ENCODE measurements around the gene SEMA6A.

SEMA6A gene

DNA sequence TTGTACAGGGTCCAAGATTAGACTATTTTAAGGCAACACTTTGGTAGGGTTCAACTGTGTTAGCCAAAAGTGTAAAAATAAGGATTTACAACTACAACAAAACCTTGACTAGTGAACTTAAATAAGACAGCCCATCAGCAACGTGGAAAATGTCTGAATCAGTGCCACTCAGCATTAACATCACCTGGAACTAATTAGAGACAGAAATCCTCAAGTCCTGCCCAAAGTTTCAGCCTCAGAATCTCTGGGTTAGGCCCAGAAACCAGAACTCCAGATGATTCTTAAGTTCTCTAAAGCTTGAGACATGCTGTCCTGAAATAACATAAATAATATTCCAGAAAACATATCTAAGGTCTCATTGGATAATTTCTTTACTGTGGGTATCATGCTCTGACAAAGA is 118.6 kb downstream of the SEMA6A start:
- H3K9ac ChIP-seq (ENCODE audit: low read length in 5 of 5): no peak overlapping the region
- no peaks in the 10 kb centered on the region for H3K9me3 ChIP-seq (ENCODE audit: control insufficient read depth in 5 of 5, low read length in 5 of 5)
- peaks cover 0 to 5% (median 1%) of the 10 kb centered on the region in 5 donors for H3K36me3 ChIP-seq (ENCODE audit: control insufficient read depth in 5 of 5, insufficient read depth in 5 of 5, low read length in 5 of 5)
- no peak overlapping the region for H3K27ac ChIP-seq (ENCODE audit: low read depth, low read length)
- no peaks in the 10 kb centered on the region for H3K27me3 ChIP-seq (ENCODE audit: control insufficient read depth in 5 of 5, insufficient read depth in 4 of 5, low read length in 5 of 5)
- H3K4me3 ChIP-seq (ENCODE audit: low read depth in 1 of 5, low read length in 5 of 5): no peak overlapping the region
- H3K4me1 ChIP-seq (ENCODE audit: control insufficient read depth in 5 of 5, insufficient read depth in 5 of 5, low read length in 5 of 5): peaks cover 0 to 16% (median 7%) of the 10 kb centered on the region in 5 donors

DNA sequence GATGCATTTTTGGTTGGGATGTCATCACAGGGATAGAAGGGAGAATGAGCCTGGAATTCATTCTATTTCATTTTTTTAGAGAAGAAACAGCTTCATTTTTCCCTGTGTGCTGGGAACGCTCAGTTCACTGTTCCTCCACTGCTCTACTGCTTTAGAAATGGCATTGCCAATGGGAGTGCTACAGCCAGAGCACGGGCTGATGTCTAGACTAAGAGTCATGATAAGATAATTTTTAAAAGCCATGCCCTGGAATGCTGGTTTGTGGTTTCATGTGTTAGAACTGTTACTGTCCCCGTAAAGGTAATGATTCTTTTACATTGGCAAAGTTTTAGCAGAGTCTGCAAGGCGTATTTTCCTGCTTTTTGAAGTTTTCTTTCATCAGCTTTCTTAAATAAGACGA is 119.6 kb downstream of the SEMA6A start:
- H3K36me3 ChIP-seq (ENCODE audit: control insufficient read depth in 5 of 5, insufficient read depth in 5 of 5, low read length in 5 of 5): peaks cover 0 to 5% (median 3%) of the 10 kb centered on the region in 5 donors
- no peaks in the 10 kb centered on the region for H3K9me3 ChIP-seq (ENCODE audit: control insufficient read depth in 5 of 5, low read length in 5 of 5)
- no peak overlapping the region for H3K4me3 ChIP-seq (ENCODE audit: low read depth in 1 of 5, low read length in 5 of 5)
- H3K4me1 ChIP-seq (ENCODE audit: control insufficient read depth in 5 of 5, insufficient read depth in 5 of 5, low read length in 5 of 5): peaks cover 0 to 16% (median 7%) of the 10 kb centered on the region in 5 donors
- no peak overlapping the region for H3K27ac ChIP-seq (ENCODE audit: low read depth, low read length)
- no peak overlapping the region for H3K9ac ChIP-seq (ENCODE audit: low read length in 5 of 5)
- no peaks in the 10 kb centered on the region for H3K27me3 ChIP-seq (ENCODE audit: control insufficient read depth in 5 of 5, insufficient read depth in 4 of 5, low read length in 5 of 5)

DNA sequence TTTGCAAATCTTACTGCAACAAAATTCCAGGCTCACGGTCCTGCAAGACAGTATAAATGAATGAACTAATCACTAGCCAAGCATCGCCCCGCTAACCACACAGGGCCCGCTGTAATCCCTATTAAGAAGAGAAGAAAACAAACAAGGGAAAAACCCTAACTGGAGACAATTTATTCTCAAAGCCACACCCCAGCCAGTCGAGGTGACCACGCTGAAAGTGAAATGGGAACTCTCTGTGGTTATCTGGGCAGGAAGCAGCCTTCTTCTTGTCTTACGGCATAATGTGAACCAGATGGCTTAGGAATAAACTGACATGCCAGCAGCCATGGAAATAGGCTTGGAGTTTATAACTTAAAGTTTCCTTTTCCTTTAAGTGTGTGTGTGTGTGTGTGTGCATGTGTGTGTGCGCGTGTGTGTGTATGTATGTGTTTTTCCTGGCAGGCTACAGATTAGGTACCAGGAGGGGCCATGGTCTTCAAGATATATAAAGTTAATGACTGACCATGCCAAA is 120.2 kb downstream of the SEMA6A start:
- Histone ChIP-seq H3K9me3 (ENCODE audit: control insufficient read depth in 5 of 5, low read length in 5 of 5) (no peaks in the 10 kb centered on the region), H3K9ac (ENCODE audit: low read length in 5 of 5) (no peak overlapping the region), H3K27ac (ENCODE audit: low read depth, low read length) (no peak overlapping the region), H3K36me3 (ENCODE audit: control insufficient read depth in 5 of 5, insufficient read depth in 5 of 5, low read length in 5 of 5) (peaks cover 0 to 5% (median 3%) of the 10 kb centered on the region in 5 donors), H3K4me3 (ENCODE audit: low read depth in 1 of 5, low read length in 5 of 5) (peak overlapping the region in 2 of 5 donors; percentile 2 to 7), H3K4me1 (ENCODE audit: control insufficient read depth in 5 of 5, insufficient read depth in 5 of 5, low read length in 5 of 5) (peaks cover 0 to 14% (median 7%) of the 10 kb centered on the region in 5 donors), H3K27me3 (ENCODE audit: control insufficient read depth in 5 of 5, insufficient read depth in 4 of 5, low read length in 5 of 5) (no peaks in the 10 kb centered on the region)

DNA sequence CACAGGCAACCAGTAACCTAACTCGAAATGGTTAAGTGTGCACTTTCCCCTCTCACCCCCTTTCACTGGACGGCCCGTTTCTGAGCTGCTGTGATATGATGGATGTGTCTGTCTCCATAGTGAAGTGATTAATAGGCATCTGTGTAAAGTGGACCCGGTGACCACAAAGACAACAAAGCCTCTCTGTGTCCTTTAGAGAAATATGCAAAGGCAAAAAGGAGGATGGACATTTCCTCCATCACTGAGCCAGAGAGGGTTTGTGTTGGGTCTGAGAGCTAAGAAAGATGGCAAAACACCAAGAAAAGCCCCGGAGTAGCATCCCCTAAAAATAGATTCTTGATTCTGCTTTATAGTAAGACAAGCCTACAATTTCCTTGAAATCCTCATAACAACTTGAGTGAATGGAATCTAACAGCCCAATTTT is 120.6 kb downstream of the SEMA6A start:
- Histone ChIP-seq H3K9me3 (ENCODE audit: control insufficient read depth in 5 of 5, low read length in 5 of 5) (no peaks in the 10 kb centered on the region), H3K27ac (ENCODE audit: low read depth, low read length) (no peak overlapping the region), H3K27me3 (ENCODE audit: control insufficient read depth in 5 of 5, insufficient read depth in 4 of 5, low read length in 5 of 5) (no peaks in the 10 kb centered on the region), H3K4me1 (ENCODE audit: control insufficient read depth in 5 of 5, insufficient read depth in 5 of 5, low read length in 5 of 5) (peaks cover 0 to 14% (median 7%) of the 10 kb centered on the region in 5 donors), H3K9ac (ENCODE audit: low read length in 5 of 5) (no peak overlapping the region), H3K36me3 (ENCODE audit: control insufficient read depth in 5 of 5, insufficient read depth in 5 of 5, low read length in 5 of 5) (peaks cover 0 to 7% (median 3%) of the 10 kb centered on the region in 5 donors), H3K4me3 (ENCODE audit: low read depth in 1 of 5, low read length in 5 of 5) (peak overlapping the region in 2 of 5 donors; percentile 2 to 7)

DNA sequence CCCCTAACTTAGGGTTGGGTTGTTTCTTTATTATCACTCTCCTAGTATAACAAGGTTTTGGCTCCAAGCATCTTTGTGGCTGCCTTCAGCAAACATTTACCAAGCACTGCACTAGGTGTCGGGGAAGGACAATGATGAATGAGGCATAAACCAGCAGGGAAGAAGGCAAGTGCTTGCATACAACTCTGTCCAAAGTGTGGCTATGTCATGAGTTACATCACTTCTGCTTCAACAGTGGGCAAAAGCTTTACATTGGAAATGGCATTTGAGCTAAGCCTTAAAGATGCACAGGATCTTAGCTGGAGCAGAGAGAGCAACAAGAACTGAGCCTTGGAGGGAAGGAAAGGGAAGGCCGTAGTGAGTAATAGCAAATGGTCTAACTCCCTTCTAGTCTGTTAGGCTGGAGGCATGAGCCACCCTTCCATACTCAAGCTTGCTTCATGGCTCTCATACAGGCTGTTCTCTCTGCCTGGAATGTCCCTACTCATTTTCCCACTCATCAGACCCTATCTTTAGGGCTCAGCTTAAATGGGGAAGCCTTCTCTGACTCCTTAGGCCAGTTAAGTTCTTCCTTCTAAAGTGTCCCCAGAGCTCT is 121.8 kb downstream of the SEMA6A start:
- H3K27ac ChIP-seq (ENCODE audit: low read depth, low read length): no peak overlapping the region

DNA sequence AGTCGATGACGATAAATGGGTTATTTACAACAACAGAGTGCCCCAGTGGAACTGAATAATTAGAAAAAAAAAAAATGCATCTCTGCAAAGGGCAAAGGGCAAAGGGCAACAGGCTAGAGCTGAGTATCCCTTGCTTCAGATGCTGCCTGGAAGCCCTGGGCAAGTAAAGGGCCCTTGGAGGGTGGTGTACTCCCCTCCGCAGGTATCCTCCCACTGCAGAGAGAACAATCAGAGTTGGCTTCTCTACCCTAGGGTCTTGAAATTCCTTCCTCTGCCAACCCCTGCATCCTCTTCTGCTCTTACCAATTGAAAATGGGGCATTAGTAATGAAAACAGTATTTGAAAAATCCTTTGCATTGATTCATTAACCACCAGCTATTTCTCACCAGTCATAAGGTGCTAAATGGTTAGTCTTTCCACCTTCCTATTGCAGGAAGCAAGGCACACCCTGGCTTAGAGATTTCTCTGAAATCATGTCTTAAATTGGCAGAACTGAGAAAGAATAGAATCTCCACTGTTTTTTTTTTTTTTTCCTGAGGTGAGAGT is 122.6 kb downstream of the SEMA6A start:
- no peaks in the 10 kb centered on the region for H3K27me3 ChIP-seq (ENCODE audit: control insufficient read depth in 5 of 5, insufficient read depth in 4 of 5, low read length in 5 of 5)
- H3K9me3 ChIP-seq (ENCODE audit: control insufficient read depth in 5 of 5, low read length in 5 of 5): no peaks in the 10 kb centered on the region
- peaks cover 0 to 14% (median 7%) of the 10 kb centered on the region in 5 donors for H3K4me1 ChIP-seq (ENCODE audit: control insufficient read depth in 5 of 5, insufficient read depth in 5 of 5, low read length in 5 of 5)
- no peak overlapping the region for H3K27ac ChIP-seq (ENCODE audit: low read depth, low read length)
- no peak overlapping the region for H3K4me3 ChIP-seq (ENCODE audit: low read depth in 1 of 5, low read length in 5 of 5)
- H3K36me3 ChIP-seq (ENCODE audit: control insufficient read depth in 5 of 5, insufficient read depth in 5 of 5, low read length in 5 of 5): peaks cover 8 to 12% (median 9%) of the 10 kb centered on the region in 5 donors
- no peak overlapping the region for H3K9ac ChIP-seq (ENCODE audit: low read length in 5 of 5)

More for the DNA sequence above, 121.8 kb downstream of the SEMA6A start:
- Histone ChIP-seq H3K9ac (ENCODE audit: low read length in 5 of 5) (no peak overlapping the region), H3K9me3 (ENCODE audit: control insufficient read depth in 5 of 5, low read length in 5 of 5) (no peaks in the 10 kb centered on the region), H3K36me3 (ENCODE audit: control insufficient read depth in 5 of 5, insufficient read depth in 5 of 5, low read length in 5 of 5) (peaks cover 0 to 8% (median 3%) of the 10 kb centered on the region in 5 donors), H3K27me3 (ENCODE audit: control insufficient read depth in 5 of 5, insufficient read depth in 4 of 5, low read length in 5 of 5) (no peaks in the 10 kb centered on the region), H3K4me3 (ENCODE audit: low read depth in 1 of 5, low read length in 5 of 5) (no peak overlapping the region), H3K4me1 (ENCODE audit: control insufficient read depth in 5 of 5, insufficient read depth in 5 of 5, low read length in 5 of 5) (peaks cover 0 to 14% (median 7%) of the 10 kb centered on the region in 5 donors)

DNA sequence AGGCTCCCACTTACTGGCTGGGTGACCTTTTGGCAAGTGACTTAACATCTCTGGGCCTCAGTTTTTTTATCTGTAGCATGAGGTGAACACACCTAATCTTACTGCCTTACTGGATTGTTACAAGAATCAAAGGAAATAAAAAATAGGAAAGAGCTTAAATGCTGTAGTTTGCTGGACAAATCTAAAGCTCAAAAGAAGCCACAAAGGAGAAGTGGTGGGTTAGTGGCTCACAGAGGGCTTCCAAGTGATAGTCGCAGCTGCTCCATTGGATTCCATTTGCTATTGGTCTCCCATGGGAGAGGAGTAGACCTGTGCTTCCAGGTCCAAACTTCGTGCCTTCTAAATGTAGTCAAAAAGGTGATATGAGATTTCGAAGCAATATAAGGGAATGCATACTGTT is 123.6 kb downstream of the SEMA6A start:
- Histone ChIP-seq H3K36me3 (ENCODE audit: control insufficient read depth in 5 of 5, insufficient read depth in 5 of 5, low read length in 5 of 5) (peaks cover 8 to 19% (median 18%) of the 10 kb centered on the region in 5 donors), H3K9me3 (ENCODE audit: control insufficient read depth in 5 of 5, low read length in 5 of 5) (no peaks in the 10 kb centered on the region), H3K4me3 (ENCODE audit: low read depth in 1 of 5, low read length in 5 of 5) (no peak overlapping the region), H3K4me1 (ENCODE audit: control insufficient read depth in 5 of 5, insufficient read depth in 5 of 5, low read length in 5 of 5) (peaks cover 0 to 14% (median 7%) of the 10 kb centered on the region in 5 donors), H3K27ac (ENCODE audit: low read depth, low read length) (no peak overlapping the region), H3K27me3 (ENCODE audit: control insufficient read depth in 5 of 5, insufficient read depth in 4 of 5, low read length in 5 of 5) (no peaks in the 10 kb centered on the region), H3K9ac (ENCODE audit: low read length in 5 of 5) (no peak overlapping the region)

DNA sequence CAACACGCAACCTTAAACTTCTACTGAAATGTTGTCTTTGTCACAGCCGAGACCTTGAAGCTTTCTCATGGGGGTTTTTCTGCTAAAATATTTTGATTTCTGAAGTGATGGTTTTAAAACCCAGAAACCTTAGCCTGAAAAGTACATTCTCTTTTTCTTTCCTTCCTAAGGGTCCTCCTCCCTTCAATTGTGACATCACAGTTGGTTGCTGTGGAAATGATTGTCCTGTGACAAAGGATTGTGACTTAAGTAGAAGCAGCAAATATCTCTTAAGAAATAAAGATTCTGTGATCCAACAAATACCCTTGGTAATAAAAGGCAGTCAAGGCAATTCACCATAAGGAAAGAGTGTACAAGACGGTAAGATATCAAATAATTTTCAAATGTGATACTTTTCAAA is 125.2 kb downstream of the SEMA6A start:
- Histone ChIP-seq H3K4me1 (ENCODE audit: control insufficient read depth in 5 of 5, insufficient read depth in 5 of 5, low read length in 5 of 5) (peaks cover 0 to 9% (median under 1%) of the 10 kb centered on the region in 5 donors), H3K9ac (ENCODE audit: low read length in 5 of 5) (no peak overlapping the region), H3K27me3 (ENCODE audit: control insufficient read depth in 5 of 5, insufficient read depth in 4 of 5, low read length in 5 of 5) (no peaks in the 10 kb centered on the region), H3K27ac (ENCODE audit: low read depth, low read length) (no peak overlapping the region), H3K4me3 (ENCODE audit: low read depth in 1 of 5, low read length in 5 of 5) (no peak overlapping the region), H3K36me3 (ENCODE audit: control insufficient read depth in 5 of 5, insufficient read depth in 5 of 5, low read length in 5 of 5) (peaks cover 8 to 25% (median 19%) of the 10 kb centered on the region in 5 donors), H3K9me3 (ENCODE audit: control insufficient read depth in 5 of 5, low read length in 5 of 5) (no peaks in the 10 kb centered on the region)

DNA sequence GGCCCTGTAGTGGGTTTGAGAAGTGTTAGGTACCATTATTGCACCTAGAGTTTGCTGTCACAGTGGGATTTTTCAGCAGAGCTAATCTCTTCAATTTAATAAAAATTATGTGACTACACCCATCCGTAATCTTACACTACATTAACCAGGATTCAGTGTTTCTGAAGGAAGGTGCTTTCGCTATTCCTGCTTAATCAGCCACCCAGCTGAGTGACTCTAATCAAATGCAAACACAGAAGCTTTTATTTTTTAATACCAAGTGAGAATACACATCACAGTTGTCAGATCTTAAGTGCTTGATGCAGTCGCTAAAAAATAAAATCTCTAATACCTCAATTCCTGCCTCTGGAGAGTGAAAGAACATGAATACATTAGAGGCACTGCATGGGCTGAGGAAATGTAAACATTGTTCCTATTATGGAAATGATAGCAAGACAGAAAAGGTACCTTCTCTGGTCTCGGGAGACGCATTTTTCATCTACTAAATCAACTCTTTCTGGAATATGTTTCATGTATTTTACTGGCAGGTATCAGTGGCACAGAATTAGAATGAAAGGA is 125.7 kb downstream of the SEMA6A start:
- Histone ChIP-seq H3K9ac (ENCODE audit: low read length in 5 of 5) (no peak overlapping the region), H3K9me3 (ENCODE audit: control insufficient read depth in 5 of 5, low read length in 5 of 5) (no peaks in the 10 kb centered on the region), H3K4me3 (ENCODE audit: low read depth in 1 of 5, low read length in 5 of 5) (no peak overlapping the region), H3K4me1 (ENCODE audit: control insufficient read depth in 5 of 5, insufficient read depth in 5 of 5, low read length in 5 of 5) (peaks cover 0 to 7% (median 0%) of the 10 kb centered on the region in 5 donors), H3K27me3 (ENCODE audit: control insufficient read depth in 5 of 5, insufficient read depth in 4 of 5, low read length in 5 of 5) (no peaks in the 10 kb centered on the region), H3K36me3 (ENCODE audit: control insufficient read depth in 5 of 5, insufficient read depth in 5 of 5, low read length in 5 of 5) (peaks cover 8 to 25% (median 19%) of the 10 kb centered on the region in 5 donors), H3K27ac (ENCODE audit: low read depth, low read length) (no peak overlapping the region)

DNA sequence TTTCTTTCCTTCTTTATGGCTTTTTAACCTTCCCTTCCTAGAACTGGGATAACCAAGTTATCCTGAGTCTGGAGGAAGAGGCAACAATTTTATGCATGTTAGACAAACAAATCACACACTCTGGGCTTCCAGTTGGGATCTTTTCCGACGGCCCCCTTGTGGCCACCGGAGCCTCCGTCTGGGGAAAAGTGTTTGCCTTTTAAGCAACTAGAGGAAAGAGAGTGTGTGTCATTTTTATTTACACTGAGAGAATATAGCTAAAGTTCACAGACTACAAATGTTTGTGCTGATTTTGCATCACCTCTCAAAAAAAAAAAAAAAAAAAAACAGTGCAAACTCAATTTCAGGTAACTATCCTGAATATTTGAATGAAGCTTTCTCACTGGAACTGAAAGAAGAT is 126.2 kb downstream of the SEMA6A start:
- H3K4me1 ChIP-seq (ENCODE audit: control insufficient read depth in 5 of 5, insufficient read depth in 5 of 5, low read length in 5 of 5): peaks cover 0 to 11% (median 0%) of the 10 kb centered on the region in 5 donors
- H3K27ac ChIP-seq (ENCODE audit: low read depth, low read length): no peak overlapping the region
- no peaks in the 10 kb centered on the region for H3K27me3 ChIP-seq (ENCODE audit: control insufficient read depth in 5 of 5, insufficient read depth in 4 of 5, low read length in 5 of 5)
- H3K4me3 ChIP-seq (ENCODE audit: low read depth in 1 of 5, low read length in 5 of 5): no peak overlapping the region
- H3K36me3 ChIP-seq (ENCODE audit: control insufficient read depth in 5 of 5, insufficient read depth in 5 of 5, low read length in 5 of 5): peaks cover 8 to 25% (median 19%) of the 10 kb centered on the region in 5 donors
- no peaks in the 10 kb centered on the region for H3K9me3 ChIP-seq (ENCODE audit: control insufficient read depth in 5 of 5, low read length in 5 of 5)
- H3K9ac ChIP-seq (ENCODE audit: low read length in 5 of 5): no peak overlapping the region

All from subcutaneous abdominal adipose tissue (tissue), 5 donors.